SK-N-SH treated with all-trans-retinoic acid at 6 μM for 48 hours (cell line): ENCODE data around the gene PLPP1.

Experiments
- ATAC-seq: fragments of 200-7000 bp; cut with Tn5 transposase; 3 replicates; pipeline ENCODE4 v1.9.1; 2020; ENCODE audit warnings: mild to moderate bottlenecking, moderate library complexity
- ARNTL ChIP-seq: fragments of 450-650 bp; formaldehyde crosslinking; IDR thresholded peaks from 2 replicates; pipeline ENCODE4 v1.5.0; 2020; ENCODE audit warnings: low read depth, mild to moderate bottlenecking, moderate library complexity, borderline replicate concordance
- BACH2 ChIP-seq: fragments of 250-450 bp; sonication (Bioruptor Pico); IDR thresholded peaks from 2 replicates; pipeline ENCODE4 v1.9.0; 2021; ENCODE audit warnings: mild to moderate bottlenecking, borderline replicate concordance
- CSDC2 ChIP-seq: fragments of 250-450 bp; sonication (Bioruptor Pico); IDR thresholded peaks from 2 replicates; pipeline ENCODE4 v1.5.0; 2020; ENCODE audit warnings: mild to moderate bottlenecking, moderate library complexity
- GLIS3 ChIP-seq: fragments of 250-450 bp; sonication (Bioruptor Pico); IDR thresholded peaks from 2 replicates; pipeline ENCODE4 v1.5.0; 2020; ENCODE audit warnings: mild to moderate bottlenecking, moderate library complexity
- ISL1 ChIP-seq: fragments of 250-450 bp; sonication (Bioruptor Pico); IDR thresholded peaks from 2 replicates; pipeline ENCODE4 v2.1.2; 2022; ENCODE audit warnings: mild to moderate bottlenecking, moderate library complexity
- OSR1 ChIP-seq: fragments of 250-450 bp; sonication (Bioruptor Pico); IDR thresholded peaks from 2 replicates; pipeline ENCODE4 v1.8.0; 2022; ENCODE audit warnings: moderate library complexity, mild to moderate bottlenecking, inconsistent platforms
- PPARA ChIP-seq: fragments of 250-450 bp; sonication (Bioruptor Pico); IDR thresholded peaks from 2 replicates; pipeline ENCODE4 v1.5.0; 2020; ENCODE audit warnings: mild to moderate bottlenecking, borderline replicate concordance
- SNAI2 ChIP-seq: fragments of 250-450 bp; sonication (Bioruptor Pico); IDR thresholded peaks from 2 replicates; pipeline ENCODE4 v1.5.0; 2020; ENCODE audit warnings: mild to moderate bottlenecking, moderate library complexity
- TCF4 ChIP-seq: fragments of 250-450 bp; sonication (Bioruptor Pico); IDR thresholded peaks from 2 replicates; pipeline ENCODE4 v1.8.0; 2021; ENCODE audit warnings: mild to moderate bottlenecking, moderate library complexity, borderline replicate concordance
- ZC3H10 ChIP-seq: fragments of 250-450 bp; sonication (Bioruptor Pico); IDR thresholded peaks from 2 replicates; pipeline ENCODE4 v1.5.1; 2021; ENCODE audit warnings: mild to moderate bottlenecking, moderate library complexity
- ZFP3 ChIP-seq: fragments of 250-450 bp; sonication (Bioruptor Pico); IDR thresholded peaks from 2 replicates; pipeline ENCODE4 v1.5.0; 2020; ENCODE audit warnings: mild to moderate bottlenecking, moderate library complexity
- ZFP30 ChIP-seq: fragments of 450-650 bp; formaldehyde crosslinking; IDR thresholded peaks from 2 replicates; pipeline ENCODE4 v1.5.0; 2022; ENCODE audit warnings: mild to moderate bottlenecking, moderate library complexity
- ZNF565 ChIP-seq: fragments of 450-650 bp; formaldehyde crosslinking; conservative IDR thresholded peaks from 2 replicates; pipeline ENCODE4 v1.5.0; 2020; ENCODE audit warnings: low read depth, mild to moderate bottlenecking, moderate library complexity
- ZNF70 ChIP-seq: fragments of 450-650 bp; formaldehyde crosslinking; IDR thresholded peaks from 2 replicates; pipeline ENCODE4 v1.5.0; 2020; ENCODE audit warnings: mild to moderate bottlenecking, moderate library complexity
- ZNF8 ChIP-seq: fragments of 450-650 bp; formaldehyde crosslinking; IDR thresholded peaks from 2 replicates; pipeline ENCODE4 v1.5.0; 2020; ENCODE audit warnings: mild to moderate bottlenecking, moderate library complexity
- TF ChIP-seq, protein P1 (sequence below): fragments of 250-450 bp; sonication (Bioruptor Pico); IDR thresholded peaks from 2 replicates; pipeline ENCODE4 v1.5.0; 2020; ENCODE audit warnings: mild to moderate bottlenecking, moderate library complexity
- TF ChIP-seq, protein P2 (sequence below): fragments of 250-450 bp; sonication (Bioruptor Pico); IDR thresholded peaks from 2 replicates; pipeline ENCODE4 v1.8.0; 2020; ENCODE audit warnings: mild to moderate bottlenecking, moderate library complexity, borderline replicate concordance
- TF ChIP-seq, protein P3 (sequence below): fragments of 250-450 bp; sonication (Bioruptor Pico); IDR thresholded peaks from 2 replicates; pipeline ENCODE4 v1.5.1; 2020; ENCODE audit warnings: low read depth, mild to moderate bottlenecking, moderate library complexity

Gene PLPP1

DNA sequence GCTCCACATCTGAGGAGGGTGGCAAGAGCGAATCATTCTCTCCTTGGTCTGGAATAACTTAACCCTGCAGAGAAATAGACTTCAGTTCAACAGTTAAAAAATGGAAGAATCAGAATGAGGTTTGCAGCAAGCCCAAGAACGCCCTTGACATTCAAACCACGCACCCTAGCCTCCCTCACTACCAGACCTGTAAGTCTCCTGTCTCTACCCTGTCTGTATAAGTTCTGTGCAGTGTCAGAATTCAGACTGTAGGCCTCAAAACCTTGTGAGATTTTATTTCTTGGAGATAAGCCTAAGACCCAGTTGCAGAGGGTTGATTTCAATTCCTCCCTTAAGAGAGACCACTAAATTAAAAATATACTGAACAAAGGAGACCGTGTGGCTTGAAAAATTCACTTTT, 35.8 kb upstream of the PLPP1 start:
- peak; percentile 20; the same call in 2 of the 3 replicates for ATAC-seq
- TF ChIP-seq BACH2 (CRISPR knock-in tag) (no peak), SNAI2 (CRISPR knock-in tag) (no peak), ZNF70 (CRISPR knock-in tag) (no peak), ZFP3 (no peak), ZFP30 (no peak), ZC3H10 (CRISPR knock-in tag) (no peak)
- TF ChIP-seq, protein P1, sequence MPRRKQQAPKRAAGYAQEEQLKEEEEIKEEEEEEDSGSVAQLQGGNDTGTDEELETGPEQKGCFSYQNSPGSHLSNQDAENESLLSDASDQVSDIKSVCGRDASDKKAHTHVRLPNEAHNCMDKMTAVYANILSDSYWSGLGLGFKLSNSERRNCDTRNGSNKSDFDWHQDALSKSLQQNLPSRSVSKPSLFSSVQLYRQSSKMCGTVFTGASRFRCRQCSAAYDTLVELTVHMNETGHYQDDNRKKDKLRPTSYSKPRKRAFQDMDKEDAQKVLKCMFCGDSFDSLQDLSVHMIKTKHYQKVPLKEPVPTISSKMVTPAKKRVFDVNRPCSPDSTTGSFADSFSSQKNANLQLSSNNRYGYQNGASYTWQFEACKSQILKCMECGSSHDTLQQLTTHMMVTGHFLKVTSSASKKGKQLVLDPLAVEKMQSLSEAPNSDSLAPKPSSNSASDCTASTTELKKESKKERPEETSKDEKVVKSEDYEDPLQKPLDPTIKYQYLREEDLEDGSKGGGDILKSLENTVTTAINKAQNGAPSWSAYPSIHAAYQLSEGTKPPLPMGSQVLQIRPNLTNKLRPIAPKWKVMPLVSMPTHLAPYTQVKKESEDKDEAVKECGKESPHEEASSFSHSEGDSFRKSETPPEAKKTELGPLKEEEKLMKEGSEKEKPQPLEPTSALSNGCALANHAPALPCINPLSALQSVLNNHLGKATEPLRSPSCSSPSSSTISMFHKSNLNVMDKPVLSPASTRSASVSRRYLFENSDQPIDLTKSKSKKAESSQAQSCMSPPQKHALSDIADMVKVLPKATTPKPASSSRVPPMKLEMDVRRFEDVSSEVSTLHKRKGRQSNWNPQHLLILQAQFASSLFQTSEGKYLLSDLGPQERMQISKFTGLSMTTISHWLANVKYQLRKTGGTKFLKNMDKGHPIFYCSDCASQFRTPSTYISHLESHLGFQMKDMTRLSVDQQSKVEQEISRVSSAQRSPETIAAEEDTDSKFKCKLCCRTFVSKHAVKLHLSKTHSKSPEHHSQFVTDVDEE: no peak

DNA sequence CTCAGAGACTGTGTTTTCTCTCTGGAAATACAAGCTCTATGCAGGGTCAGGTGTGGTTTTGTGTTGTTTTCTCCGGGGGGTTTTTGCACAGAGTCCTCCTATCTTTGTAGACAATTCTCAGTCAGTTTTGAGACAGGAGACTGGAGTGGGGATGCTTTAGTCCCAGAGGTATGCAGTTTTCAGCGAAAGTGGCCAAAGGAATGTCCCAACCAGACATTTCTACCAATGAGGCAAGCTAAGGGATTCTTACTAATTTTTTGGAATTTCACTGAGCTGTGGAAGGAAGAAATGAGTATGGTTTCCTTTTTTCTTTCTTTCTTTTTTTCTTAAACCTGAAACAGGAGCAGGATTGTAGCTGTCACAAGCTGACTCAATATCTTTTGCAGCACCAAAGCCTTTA, 35.3 kb upstream of the PLPP1 start:
- ATAC-seq: peak; percentile 79
- TF ChIP-seq, protein P2, sequence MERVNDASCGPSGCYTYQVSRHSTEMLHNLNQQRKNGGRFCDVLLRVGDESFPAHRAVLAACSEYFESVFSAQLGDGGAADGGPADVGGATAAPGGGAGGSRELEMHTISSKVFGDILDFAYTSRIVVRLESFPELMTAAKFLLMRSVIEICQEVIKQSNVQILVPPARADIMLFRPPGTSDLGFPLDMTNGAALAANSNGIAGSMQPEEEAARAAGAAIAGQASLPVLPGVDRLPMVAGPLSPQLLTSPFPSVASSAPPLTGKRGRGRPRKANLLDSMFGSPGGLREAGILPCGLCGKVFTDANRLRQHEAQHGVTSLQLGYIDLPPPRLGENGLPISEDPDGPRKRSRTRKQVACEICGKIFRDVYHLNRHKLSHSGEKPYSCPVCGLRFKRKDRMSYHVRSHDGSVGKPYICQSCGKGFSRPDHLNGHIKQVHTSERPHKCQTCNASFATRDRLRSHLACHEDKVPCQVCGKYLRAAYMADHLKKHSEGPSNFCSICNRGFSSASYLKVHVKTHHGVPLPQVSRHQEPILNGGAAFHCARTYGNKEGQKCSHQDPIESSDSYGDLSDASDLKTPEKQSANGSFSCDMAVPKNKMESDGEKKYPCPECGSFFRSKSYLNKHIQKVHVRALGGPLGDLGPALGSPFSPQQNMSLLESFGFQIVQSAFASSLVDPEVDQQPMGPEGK: no peak
- TF ChIP-seq CSDC2 (CRISPR knock-in tag): no peak
- no peak for TF ChIP-seq OSR1 (CRISPR knock-in tag)

DNA sequence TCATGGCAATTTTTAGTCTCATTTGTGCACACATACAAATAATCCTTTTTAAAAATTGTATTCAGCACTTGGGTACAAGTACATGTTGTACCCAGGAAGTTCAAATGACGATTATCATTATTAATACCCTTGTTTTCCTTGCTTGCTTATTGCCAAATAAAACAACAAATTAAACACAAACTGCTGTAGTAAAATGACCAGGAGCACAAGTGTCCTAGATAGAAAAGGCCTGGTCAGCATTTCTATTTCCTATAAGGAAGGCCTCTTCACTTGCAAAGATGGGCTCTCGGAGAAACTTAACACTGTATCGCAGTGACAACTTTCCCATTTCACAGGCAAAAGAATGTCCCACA, 34.7 kb upstream of the PLPP1 start:
- TF ChIP-seq, protein P3, sequence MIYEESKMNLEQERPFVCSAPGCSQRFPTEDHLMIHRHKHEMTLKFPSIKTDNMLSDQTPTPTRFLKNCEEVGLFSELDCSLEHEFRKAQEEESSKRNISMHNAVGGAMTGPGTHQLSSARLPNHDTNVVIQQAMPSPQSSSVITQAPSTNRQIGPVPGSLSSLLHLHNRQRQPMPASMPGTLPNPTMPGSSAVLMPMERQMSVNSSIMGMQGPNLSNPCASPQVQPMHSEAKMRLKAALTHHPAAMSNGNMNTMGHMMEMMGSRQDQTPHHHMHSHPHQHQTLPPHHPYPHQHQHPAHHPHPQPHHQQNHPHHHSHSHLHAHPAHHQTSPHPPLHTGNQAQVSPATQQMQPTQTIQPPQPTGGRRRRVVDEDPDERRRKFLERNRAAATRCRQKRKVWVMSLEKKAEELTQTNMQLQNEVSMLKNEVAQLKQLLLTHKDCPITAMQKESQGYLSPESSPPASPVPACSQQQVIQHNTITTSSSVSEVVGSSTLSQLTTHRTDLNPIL (CRISPR knock-in tag): no peak
- TF ChIP-seq GLIS3: no peak
- TF ChIP-seq, protein P2: no peak
- no peak for TF ChIP-seq ZNF8 (CRISPR knock-in tag)
- no peak for TF ChIP-seq ARNTL (CRISPR knock-in tag)
- TF ChIP-seq PPARA (CRISPR knock-in tag): no peak
- TF ChIP-seq OSR1 (CRISPR knock-in tag): no peak
- TF ChIP-seq ZNF70 (CRISPR knock-in tag): no peak
- no peak for TF ChIP-seq ISL1 (CRISPR knock-in tag)
- TF ChIP-seq TCF4 (CRISPR knock-in tag): no peak
- TF ChIP-seq, all 23 proteins: peak for 0
- no peak for ATAC-seq

DNA sequence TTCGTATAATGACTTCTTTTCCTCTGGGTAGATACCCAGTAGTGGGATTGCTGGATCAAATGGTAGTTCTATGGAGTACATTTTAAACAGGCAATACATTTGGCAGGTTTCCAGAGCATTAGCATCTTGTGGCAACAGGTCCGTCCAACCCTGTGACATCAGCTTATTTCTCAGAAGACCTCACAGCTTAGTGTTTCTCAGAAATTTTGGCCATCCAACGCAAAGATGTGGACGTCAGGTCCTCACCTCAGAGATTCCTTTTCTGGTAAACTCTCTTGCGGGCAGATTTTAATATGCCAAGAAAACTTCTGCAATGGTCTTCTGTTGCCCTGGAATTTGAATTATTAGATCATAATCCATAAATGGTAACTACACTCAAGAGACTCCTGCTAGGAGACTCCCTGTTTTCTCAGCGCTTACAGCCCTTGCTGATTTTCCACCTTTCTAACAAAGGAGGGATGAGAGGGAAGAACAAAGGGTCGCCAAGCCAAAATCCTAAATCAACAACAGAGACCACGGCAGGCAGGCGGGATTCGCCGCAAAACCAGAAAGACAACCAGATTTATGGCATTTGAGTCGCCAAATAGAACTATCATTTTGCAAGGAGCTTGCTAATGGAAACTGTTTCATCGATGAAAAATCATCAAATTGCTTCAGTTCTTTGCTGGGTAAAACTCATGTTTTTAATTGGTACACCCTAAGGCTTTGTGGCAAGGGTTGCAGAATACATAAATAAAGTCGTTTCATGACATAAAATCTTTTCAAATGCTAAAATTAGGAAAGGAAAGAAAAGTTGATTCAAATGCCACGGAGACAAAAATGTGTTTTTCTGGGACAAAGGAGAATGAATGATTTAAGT, 34.1 kb upstream of the PLPP1 start:
- no peak for ATAC-seq
- TF ChIP-seq CSDC2 (CRISPR knock-in tag): no peak
- no peak for TF ChIP-seq ZNF8 (CRISPR knock-in tag)
- TF ChIP-seq, protein P1: no peak
- TF ChIP-seq ZNF565: no peak
